ENCODE data around the gene GALNT15. TPM values are rescaled to one million over a fixed set of nuclear protein-coding genes. Genes with fewer than 3 reads are reported as not detected.

GALNT15 gene, protein sequence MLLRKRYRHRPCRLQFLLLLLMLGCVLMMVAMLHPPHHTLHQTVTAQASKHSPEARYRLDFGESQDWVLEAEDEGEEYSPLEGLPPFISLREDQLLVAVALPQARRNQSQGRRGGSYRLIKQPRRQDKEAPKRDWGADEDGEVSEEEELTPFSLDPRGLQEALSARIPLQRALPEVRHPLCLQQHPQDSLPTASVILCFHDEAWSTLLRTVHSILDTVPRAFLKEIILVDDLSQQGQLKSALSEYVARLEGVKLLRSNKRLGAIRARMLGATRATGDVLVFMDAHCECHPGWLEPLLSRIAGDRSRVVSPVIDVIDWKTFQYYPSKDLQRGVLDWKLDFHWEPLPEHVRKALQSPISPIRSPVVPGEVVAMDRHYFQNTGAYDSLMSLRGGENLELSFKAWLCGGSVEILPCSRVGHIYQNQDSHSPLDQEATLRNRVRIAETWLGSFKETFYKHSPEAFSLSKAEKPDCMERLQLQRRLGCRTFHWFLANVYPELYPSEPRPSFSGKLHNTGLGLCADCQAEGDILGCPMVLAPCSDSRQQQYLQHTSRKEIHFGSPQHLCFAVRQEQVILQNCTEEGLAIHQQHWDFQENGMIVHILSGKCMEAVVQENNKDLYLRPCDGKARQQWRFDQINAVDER
- 10 to 100 TPM; 11.1 to 15.4 TPM for total RNA-seq
- long read RNA-seq, full-length matches to known transcripts = 46 of 61 reads
- long read RNA-seq, partial matches to known transcripts = 7 of 61 reads
- long read RNA-seq, other reads (novel, unspliced or antisense) = 8 of 61 reads

DNA sequence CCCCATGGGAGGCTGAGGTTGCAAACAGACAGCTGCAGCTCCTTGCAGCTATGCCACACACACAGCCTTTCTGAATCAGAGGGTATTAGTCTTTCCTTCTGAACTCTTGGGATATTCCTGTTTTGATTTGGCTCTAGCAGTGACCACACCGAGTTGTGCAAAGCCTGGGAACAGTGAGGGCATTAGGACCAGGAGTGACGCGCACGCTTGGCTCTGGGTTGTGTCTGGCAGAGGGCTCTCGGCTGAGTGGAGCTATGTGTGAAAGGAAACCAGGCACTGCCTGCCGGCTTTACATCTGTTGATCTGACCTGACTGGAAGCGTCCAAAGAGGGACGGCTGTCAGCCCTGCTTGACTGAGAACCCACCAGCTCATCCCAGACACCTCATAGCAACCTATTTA, at the start of gene GALNT15:
Gene GALNT15 (plus strand): TSS at position 292 of the 400 bp plus-strand sequence. CDS start 472 bp downstream, outside the sequence.
- intact Hi-C loops (cut with DNase I, micrococcal nuclease) = no loop called here
- ATAC-seq = no peak
- DNase-seq = peak; percentile 55 to 76

DNA sequence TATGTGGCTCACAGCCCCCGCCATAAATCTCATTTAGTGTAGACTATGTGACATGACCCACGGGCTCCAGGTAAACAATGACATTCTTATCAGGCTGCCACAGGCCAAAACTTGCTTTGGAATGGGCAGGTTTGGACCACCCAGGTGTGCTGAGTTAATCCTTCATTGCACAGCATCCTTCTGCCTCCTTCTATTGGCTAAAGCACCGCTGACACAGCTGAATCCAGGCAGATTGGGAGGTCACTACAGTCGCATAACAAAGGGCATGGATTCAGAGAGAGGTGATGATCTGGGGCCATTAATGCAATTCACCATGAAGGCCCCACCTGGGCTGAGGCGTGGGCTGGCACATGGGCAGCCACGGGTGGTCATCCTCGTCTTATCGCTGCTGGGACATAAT, 47.8 kb upstream of the GALNT15 start:
- intact Hi-C loops (cut with DNase I, micrococcal nuclease) = no loop called here
- ATAC-seq = no peak
- DNase-seq = no peak

DNA sequence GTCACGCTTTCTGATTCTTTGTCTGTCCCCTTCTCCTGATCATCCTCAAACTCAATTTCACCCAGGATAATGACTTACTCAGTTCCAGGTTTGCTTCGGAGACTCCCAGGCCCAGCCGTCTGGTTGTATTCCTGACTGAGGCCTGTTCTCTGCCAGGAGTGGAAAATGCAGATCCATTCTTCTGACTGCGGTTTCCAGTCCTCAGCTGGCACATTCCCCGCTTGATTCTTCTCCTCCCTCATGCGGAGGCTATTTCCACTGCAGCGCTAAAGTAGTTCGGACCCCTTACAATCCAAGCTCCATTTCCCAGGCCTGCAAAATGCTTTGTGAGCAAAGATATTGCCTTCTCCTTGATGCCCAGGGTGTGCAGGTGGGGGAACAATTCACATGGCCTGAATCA, 47.2 kb upstream of the GALNT15 start:
- ATAC-seq (no peak), DNase-seq (no peak)
- intact Hi-C loops (cut with DNase I, micrococcal nuclease) = no loop called here

DNA sequence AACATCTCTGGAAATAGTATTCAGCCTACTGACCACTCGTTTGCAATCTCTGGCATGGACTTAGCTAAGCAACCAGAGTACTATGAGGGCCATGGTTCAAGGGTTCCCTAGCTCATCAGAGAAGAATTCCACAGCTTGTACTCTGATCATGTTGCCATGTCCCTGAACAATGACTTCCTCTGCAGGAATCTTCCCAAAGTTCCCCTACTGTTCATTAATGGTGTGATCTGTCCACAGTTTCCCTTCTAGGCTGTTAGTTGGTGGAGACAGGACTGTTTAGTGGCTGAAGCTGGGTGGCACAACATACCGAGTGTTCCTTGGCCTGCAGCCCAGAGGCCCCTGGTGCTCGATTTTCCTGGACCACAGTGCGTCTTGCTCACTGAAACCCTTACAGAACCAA, 44.4 kb upstream of the GALNT15 start:
- ATAC-seq (no peak), DNase-seq (no peak)
- intact Hi-C loops (cut with DNase I, micrococcal nuclease) = no loop called here

DNA sequence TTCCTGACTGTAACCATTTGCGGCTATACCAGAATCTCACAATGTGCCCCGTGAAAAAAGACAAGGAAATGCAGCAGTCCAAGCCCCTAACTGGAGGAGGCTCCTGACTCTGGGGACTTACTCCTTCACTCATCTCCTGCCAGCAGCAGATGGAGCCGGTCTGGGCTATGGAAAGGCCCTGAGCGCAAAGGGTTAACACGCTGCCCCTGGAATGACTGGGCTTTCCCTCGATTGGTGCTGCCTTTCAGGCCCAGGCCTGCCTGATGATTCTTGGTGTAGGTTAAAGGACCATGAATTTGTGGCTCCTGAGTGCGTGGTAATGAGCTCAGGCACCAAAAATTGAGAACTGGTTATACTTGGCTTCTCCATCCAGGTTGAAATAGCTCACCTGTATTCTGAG, 42.3 kb upstream of the GALNT15 start:
- no peak for DNase-seq

DNA sequence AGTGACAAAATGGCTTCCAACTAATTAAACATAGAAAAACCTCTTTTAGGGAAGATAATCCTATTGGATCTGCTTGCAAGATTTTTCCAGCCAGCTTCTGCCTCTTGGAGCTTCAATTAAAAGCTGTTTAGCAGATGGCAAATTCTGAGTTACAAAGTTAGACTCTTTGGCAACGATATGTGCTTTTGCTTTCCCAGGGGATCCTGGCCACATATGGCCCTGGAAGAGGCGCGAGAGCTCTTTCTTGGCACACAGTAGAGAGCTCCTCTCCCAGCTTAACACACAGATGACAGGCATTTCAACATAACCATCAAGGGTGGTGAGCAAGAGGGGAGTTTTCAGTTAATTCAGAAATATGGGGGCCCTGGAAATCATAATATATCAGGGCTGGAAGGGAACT, 41.6 kb upstream of the GALNT15 start:
- intact Hi-C loops (cut with DNase I, micrococcal nuclease) = no loop called here
- DNase-seq = peak in 1 of 2 donors; percentile 34
- no peak for ATAC-seq

More for the DNA sequence above, 42.3 kb upstream of the GALNT15 start:
- no peak for ATAC-seq
- intact Hi-C loops (cut with DNase I, micrococcal nuclease) = no loop called here

DNA sequence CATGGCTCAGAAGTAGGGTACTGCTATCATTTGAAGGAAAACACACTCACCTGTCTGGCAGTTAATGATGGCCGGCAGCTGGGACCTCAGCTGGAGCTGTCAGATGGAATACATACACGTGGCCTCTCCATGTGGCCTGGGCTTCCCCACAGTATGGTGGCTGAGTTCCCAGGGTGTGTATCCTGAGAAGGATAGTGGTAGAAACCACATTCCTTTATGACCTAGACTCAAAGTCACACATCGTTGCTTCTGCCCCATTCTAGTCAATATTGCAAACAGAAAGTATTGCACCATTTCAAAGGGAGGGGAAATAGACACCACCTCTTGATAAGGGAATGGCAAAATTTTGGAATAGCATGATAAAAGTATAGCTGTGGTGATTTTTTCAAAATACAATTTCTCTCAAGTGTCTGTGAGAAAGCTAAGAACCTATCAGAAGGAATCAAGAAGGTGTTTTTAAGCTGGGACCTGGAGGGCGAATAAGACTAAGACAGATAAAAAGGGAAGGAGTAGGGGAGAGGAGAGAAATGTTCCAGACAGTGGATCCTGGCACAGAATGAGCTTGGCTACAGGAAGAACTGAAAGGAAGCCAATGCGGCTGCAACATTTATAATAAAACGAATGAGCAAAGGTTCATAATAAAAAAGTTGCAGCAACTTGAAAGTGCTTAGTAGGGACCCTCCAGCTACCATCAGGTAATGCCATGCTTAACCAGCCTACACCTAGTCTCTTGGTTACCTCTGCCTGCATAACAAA, 40.1 kb upstream of the GALNT15 start:
- intact Hi-C loops (cut with DNase I, micrococcal nuclease) = no loop called here
- ATAC-seq (no peak), DNase-seq (no peak)

DNA sequence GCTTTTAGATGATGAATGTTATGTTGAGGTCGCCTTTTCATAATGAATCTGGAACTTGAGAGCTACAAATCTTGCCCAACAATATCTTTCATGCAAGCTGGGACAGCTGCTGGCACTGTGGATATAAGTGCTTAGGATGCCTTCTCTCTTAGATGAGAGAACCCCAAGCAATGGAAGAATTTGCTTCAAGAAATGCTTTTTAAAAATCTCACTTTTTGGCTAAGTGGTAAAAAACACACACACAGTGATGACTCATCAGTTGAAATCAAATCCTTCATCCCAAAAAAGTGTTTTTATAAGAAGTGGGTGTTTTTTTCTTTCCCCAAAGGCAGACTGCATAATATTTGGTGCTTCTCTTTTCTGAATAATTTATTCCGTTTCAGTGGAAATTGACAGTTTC, 38.4 kb upstream of the GALNT15 start:
- ATAC-seq = no peak
- DNase-seq = no peak
- intact Hi-C loops (cut with DNase I, micrococcal nuclease) = no loop called here

DNA sequence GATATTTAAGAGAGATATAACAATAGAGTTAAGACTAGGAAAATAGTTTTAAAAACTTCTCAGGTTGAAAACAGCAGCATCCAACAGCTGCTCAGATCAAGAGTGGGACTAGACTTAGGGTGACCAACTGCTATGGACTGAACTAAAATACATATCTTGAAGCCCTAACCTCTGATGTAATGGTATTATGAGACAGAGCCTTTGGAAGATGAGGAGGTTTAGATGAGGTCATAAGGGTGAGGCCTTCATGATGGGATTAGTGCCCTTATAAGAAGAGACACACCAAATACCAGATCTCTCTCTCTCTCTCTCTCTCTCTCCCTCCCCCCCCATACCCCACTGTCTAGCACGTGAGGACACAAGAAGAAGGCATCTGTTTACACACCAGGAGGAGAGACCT, 37.4 kb upstream of the GALNT15 start:
- DNase-seq (no peak), ATAC-seq (no peak)
- intact Hi-C loops (cut with DNase I, micrococcal nuclease) = no loop called here

DNA sequence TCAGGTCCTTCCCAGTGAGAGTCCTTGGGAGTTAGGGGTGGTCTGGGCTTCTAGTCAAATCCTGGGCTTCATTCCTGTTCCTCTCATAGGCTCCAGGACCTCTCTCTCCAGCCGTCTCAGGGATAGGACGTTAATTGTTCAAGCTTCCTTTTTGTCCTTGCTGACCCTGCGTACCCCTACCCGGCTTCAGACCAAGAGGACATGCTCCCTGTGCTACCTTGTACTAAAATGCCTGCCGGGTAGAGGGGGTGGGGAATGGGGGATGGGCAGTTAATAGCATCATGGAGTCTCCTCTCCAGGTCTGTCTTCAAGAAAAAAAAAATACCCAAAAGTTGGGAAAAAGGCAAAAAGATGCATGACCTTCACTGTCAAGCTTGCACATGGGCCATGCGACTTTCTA, 36.5 kb upstream of the GALNT15 start:
- DNase-seq = no peak
- ATAC-seq = no peak
- intact Hi-C loops (cut with DNase I, micrococcal nuclease) = no loop called here

DNA sequence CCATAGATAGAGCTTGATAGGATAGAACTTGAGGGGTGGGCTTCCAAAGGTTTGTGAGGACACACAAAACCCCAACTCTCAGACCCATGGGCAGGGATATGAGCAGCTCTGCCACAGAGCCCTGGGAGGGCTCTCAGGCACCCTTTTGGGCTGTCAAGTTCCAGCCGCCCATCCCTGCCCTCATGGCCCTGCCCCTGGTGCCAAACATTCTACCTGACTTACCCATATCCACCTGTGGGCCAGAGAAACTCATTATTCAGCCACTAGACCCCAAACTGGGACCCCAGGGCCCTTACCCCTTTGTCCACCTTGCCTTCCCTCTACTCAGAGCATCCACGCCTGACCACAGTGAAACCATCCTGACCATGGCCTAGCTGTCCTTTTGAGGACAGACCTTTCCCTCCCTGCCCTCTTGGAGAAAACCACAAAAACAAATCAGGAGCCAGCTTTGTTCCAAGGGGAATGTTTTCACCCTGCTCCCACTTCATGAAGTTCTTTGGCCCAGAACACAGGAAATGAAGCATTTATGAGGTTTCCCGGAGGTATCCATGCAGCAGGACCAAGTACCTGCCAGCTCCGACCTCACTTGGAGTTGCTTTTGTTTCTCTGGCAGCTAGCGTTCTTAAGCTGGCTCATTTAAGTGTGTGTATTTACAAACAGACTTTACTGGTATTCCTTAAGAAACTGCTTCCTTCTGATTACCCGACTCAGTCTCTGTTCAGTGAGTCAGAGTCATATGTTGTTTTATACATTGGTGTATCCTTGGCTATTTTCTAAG, 34.2 kb upstream of the GALNT15 start:
- intact Hi-C loops (cut with DNase I, micrococcal nuclease) = no loop called here
- ATAC-seq (no peak), DNase-seq (no peak)

DNA sequence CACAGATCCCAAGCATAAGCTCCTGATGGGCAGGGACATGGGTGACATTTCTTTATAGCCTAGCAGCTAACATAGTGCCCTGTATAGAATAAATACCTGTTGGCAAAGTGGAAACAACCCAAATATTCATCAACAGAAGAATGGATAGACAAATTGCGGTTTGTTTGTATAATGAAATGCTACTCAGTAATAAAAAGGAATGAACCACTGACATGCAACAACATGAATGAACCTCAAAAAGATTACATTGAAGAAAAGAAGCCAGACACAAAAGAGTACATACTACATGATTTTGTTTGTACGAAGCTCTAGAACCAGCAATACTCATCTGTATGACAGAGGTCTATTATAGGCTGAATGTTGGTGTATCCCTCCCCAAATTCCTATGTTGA, 33.6 kb upstream of the GALNT15 start:
- DNase-seq (no peak), ATAC-seq (no peak)
- intact Hi-C loops (cut with DNase I, micrococcal nuclease) = no loop called here

DNA sequence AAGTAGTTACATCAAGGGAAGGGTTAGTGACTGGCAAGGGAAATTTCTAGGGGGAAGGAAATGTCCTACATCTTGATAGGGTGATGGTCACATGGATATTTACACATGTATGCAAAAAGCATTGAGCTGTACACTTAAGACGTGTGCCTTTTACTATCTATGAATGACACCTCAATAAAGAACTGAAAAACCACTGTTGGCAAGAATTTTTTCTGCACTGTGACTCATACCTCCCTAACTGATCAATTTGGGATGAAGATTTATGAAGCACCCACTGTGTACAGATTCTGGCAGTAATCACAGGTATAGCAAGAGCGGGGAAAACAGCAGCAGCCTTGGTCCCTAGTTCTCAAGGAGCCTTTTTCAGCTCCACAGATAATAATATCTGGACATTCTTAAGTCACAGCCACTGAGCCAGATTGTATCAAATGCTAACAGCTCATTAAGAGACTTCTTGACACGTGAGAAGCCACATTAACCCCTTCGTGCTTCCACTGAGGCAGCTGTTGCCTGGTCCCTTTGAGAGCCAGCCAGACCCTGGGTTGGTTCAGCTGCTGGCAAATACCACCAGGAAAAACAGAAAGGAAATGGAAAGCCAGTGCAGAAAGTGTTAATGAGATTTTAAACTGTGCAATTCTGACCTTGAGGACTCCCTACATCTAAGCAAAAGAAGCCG, 32.0 kb upstream of the GALNT15 start:
- DNase-seq (no peak), ATAC-seq (no peak)
- intact Hi-C loops (cut with DNase I, micrococcal nuclease) = no loop called here

DNA sequence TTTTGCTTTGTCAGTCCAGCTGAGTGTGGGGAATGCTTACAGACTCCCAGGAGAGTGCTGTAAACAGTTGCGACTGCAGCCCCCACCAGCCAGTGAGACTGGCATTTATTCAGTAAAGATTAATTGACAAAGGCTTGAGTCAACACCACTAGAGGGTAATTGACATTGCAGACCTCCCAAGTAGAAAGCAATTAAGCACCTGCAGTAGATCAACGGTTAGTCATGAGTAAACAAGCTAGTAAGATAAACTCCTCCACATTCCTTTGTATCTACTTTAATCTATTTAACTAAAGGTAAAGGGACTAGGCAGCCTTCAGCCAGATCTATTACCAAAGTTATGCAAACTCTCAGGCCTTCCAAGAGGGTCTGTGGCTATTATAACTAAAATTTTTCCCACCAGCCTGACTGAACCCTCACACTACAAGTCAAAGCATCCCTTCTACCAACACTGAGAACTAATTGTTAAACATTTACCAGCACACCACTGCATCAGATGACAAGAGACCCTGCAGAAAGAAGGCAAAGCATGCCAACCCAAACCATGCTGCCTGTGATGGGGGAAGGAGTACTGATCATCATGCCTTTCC, 30.5 kb upstream of the GALNT15 start:
- ATAC-seq (no peak), DNase-seq (no peak)
- intact Hi-C loops (cut with DNase I, micrococcal nuclease) = no loop called here

DNA sequence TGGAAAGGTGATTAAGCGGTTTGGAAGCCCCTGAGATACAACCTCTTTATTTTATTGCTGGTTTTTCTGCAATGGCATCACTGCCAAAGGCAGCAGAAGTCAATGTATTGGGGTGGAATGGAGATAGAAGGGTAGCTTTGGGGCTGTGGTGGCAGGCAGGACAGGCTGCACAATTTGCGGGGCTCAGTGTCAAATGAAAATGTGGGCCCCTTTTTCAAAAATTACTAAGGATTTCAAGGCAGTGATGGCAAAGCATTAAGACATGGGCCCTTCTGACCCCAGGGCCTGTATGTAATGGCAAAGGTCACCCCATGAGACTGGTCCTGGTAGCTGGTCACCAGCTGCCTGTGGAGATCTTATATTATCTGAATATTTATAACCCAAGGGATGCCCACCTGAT, 29.3 kb upstream of the GALNT15 start:
- intact Hi-C loops (cut with DNase I, micrococcal nuclease) = no loop called here
- DNase-seq = no peak
- no peak for ATAC-seq

DNA sequence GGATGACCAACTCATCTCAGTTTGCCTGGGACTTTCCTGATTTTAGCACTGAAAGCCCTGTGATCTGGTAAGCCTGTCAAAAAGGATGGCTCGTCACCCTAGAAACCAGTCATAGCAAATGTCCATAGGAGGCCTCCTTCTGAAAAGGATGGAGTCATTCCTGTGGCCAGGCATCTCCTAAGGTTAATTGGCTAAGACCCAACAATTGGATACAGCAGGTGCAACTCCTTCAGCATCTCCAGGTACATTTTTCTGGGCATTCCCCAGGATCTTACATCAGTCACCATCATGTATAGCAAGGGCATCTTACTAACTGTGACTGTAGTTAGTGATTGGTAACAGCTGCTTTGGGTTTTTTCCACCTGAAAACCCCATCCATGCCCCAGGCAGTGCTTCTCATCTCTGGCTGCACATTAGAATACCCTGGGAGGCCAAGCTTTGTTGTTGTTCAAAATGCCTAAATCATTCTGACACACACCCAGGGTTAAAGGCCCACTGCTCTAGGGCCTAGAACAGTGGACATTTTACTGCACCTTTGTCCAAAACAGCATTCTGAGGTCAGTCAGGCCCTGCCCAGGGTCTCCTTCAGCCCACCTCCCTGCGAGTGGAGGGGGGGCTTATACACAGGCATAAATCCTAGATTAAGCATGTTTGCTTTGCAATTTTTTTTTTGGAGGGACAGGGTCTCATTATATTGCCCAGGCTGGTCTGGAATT, 28.3 kb upstream of the GALNT15 start:
- no peak for ATAC-seq
- intact Hi-C loops (cut with DNase I, micrococcal nuclease) = no loop called here
- no peak for DNase-seq

DNA sequence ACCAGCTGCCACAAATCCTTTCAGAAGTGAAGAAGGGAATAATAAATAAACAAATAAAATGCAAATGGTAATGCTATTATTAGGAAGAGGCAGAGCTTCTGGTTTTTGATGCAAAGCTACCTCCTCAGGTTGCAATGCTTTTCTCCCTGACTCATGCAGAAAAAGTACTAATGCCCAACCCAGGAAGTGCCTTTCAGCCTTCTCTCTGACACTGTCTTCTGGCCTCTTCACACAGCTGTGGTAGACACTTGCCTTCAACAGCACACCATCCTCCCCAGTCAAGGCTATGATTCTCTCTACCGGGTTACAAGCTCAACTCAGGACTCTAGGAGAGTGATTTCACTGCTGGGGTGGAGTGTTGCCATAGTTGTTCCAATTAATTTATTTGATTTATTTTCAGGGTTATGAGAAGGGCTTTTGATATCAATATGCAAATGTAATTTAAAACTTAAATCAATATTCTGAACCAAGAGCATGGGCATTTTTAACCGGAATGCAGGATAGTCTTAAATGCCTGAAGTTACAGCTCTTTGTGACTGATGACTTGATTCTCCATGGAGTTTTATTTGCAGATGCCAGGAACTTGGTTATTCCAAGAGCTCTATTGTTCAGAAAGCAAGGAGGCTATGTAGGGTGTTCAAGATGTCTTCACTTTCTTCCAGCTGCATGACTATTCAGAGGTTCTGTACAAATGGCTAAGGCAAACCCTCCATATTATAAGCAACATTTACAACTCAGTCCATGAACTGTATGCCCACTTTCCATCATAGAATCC, 27.1 kb upstream of the GALNT15 start:
- intact Hi-C loops (cut with DNase I, micrococcal nuclease) = no loop called here
- ATAC-seq (no peak), DNase-seq (no peak)
